K562 (cell line): ENCODE measurements around the gene DOK3. TPM values are rescaled to one million over a fixed set of nuclear protein-coding genes. Genes with fewer than 3 reads are reported as not detected.

Experiments used
- ARID4B ChIP-seq: sonication (generic); formaldehyde crosslinking; IDR thresholded peaks from 2 replicates; pipeline ENCODE4 v1.8.0; 2022; ENCODE audit warnings: mild to moderate bottlenecking, missing genetic modification reagents
- BMI1 ChIP-seq: fragments of 150-350 bp; IDR thresholded peaks from 2 replicates; pipeline ENCODE4 v1.6.1; 2014; ENCODE audit warnings: low read length
- CREB1 ChIP-seq, 2 experiments: sonication (generic) in 1 of 2; formaldehyde crosslinking in 1 of 2; IDR thresholded peaks; 2 replicates each; pipeline versions ENCODE4 v1.6.1 to v1.8.0; 2012 to 2022; ENCODE audit warnings: inconsistent platforms in 1 of 2, mild to moderate bottlenecking in 1 of 2, missing genetic modification reagents in 1 of 2, moderate library complexity in 1 of 2
- CTBP1 ChIP-seq: fragments of 450-650 bp; IDR thresholded peaks from 2 replicates; pipeline ENCODE4 v1.6.1; 2016; ENCODE audit warnings: borderline replicate concordance
- EZH2 ChIP-seq: IDR thresholded peaks from 2 replicates; pipeline ENCODE4 v1.6.1; 2012; ENCODE audit warnings: low read depth, mild to moderate bottlenecking, inconsistent platforms, low read length, borderline replicate concordance
- FOXK2 ChIP-seq, 2 experiments: fragments of 450-650 bp; IDR thresholded peaks in 1 of 2; conservative IDR thresholded peaks in 1 of 2; 2 replicates each; pipeline ENCODE4 v1.6.1; 2016; ENCODE audit warnings: low read depth in 2 of 2, mild to moderate bottlenecking in 1 of 2
- KAT8 ChIP-seq: fragments of 450-650 bp; IDR thresholded peaks from 2 replicates; pipeline ENCODE4 v1.6.1; 2016; ENCODE audit warnings: low read depth, mild to moderate bottlenecking
- KDM4B ChIP-seq, 2 experiments: fragments of 450-650 bp in 1 of 2; sonication (generic) in 1 of 2; IDR thresholded peaks; 2 replicates each; pipeline ENCODE4 v1.6.1; 2016 to 2017; ENCODE audit warnings: borderline replicate concordance in 2 of 2, antibody characterized with exemption in 1 of 2, low read depth in 1 of 2, mild to moderate bottlenecking in 1 of 2
- L3MBTL2 ChIP-seq: fragments of 450-650 bp; IDR thresholded peaks from 2 replicates; pipeline ENCODE4 v1.6.1; 2016; ENCODE audit warnings: mild to moderate bottlenecking, moderate library complexity
- MCM7 ChIP-seq, 2 experiments: fragments of 450-650 bp; IDR thresholded peaks; 2 replicates each; pipeline ENCODE4 v1.6.1; 2016 to 2018
- MXI1 ChIP-seq: IDR thresholded peaks from 2 replicates; pipeline ENCODE4 v1.6.1; 2011; ENCODE audit warnings: low read depth, mild to moderate bottlenecking, improper control_type of control experiment, low read length
- MYNN ChIP-seq, 2 experiments: sonication (generic); formaldehyde crosslinking in 1 of 2; IDR thresholded peaks; 2 replicates each; pipeline versions ENCODE4 v1.5.0 to v1.6.1; 2016 to 2020; ENCODE audit warnings: antibody characterized with exemption in 1 of 2, missing genetic modification reagents in 1 of 2
- NFATC3 ChIP-seq: fragments of 450-650 bp; IDR thresholded peaks from 2 replicates; pipeline ENCODE4 v1.6.1; 2017; ENCODE audit warnings: mild to moderate bottlenecking
- PBX2 ChIP-seq, 2 experiments: IDR thresholded peaks in 1 of 2; conservative IDR thresholded peaks in 1 of 2; 2 replicates each; pipeline ENCODE4 v1.6.1; 2016; ENCODE audit warnings: low read depth in 2 of 2, mild to moderate bottlenecking in 1 of 2, missing compliant biosample characterization in 1 of 2, missing genetic modification characterization in 1 of 2, moderate library complexity in 1 of 2
- STAT5A ChIP-seq: IDR thresholded peaks from 2 replicates; pipeline ENCODE4 v1.6.1; 2012; ENCODE audit warnings: low read length, inconsistent platforms, borderline replicate concordance
- TFAP4 ChIP-seq: sonication (generic); formaldehyde crosslinking; IDR thresholded peaks from 2 replicates; pipeline ENCODE4 v1.8.0; 2022; ENCODE audit warnings: missing genetic modification reagents, mild to moderate bottlenecking, moderate library complexity, borderline replicate concordance
- ZNF324 ChIP-seq: fragments of 250-450 bp; sonication (Bioruptor Pico); IDR thresholded peaks from 2 replicates; pipeline ENCODE4 v1.4.0; 2020; ENCODE audit warnings: mild to moderate bottlenecking
- ZNF512 ChIP-seq: IDR thresholded peaks from 2 replicates; pipeline ENCODE4 v1.6.1; 2016; ENCODE audit warnings: missing genetic modification characterization, missing compliant biosample characterization
- polyA plus RNA-seq, 8 experiments: library from polyadenylated mRNA; depleted of rRNA in 4 of 8; stranded (reverse) in 5 of 8; unstranded in 3 of 8; fragments of >200 nt; fragmentation: Nextera tagmentation in 2 of 8; fragmentation: Illumina TruSeq in 1 of 8; extraction: Ambion mirVana in 2 of 8; extraction: Trizol in 1 of 8; gene quantifications; 2 replicates each; pipeline versions ENCODE4 v1.2.1 to v1.2.3, GENCODE V29; 2011 to 2014; ENCODE audit warnings: inconsistent platforms in 1 of 8, missing spikeins in 1 of 8
- total RNA-seq, 7 experiments: library from RNA; depleted of rRNA in 6 of 7; stranded (reverse); fragments of >200 nt in 6 of 7; fragmentation: Illumina TruSeq in 2 of 7; extraction: Trizol in 2 of 7; gene quantifications; 2 replicates each; pipeline versions ENCODE4 v1.2.1 to v1.2.3, GENCODE V29; 2011 to 2021; ENCODE audit warnings: low replicate concordance in 1 of 7

DOK3 gene
- total and polyA plus RNA-seq, 9 of the 15 experiments (the other 6 are each of a cell fraction or from before 2014, with no cell fraction given) = 1.3 to 23.0 (median 8.0) TPM

GRCh38 chr5:177454397-177455035 is 55.1 kb downstream of the DOK3 start (continued):
- TF ChIP-seq ZNF512 (tag) (no peak), TFAP4 (CRISPR knock-in tag) (peak; percentile 53), MCM7 (IDR thresholded peaks at IDR 0.05) (no peak), KDM4B (IDR thresholded peaks at IDR 0.05; ENCODE audit: borderline replicate concordance in 2 of 2, low read depth in 1 of 2) (no peak), FOXK2 (conservative IDR thresholded peaks at IDR 0.05 in 1 of 2, IDR thresholded peaks at IDR 0.05 in 1 of 2; ENCODE audit: low read depth in 2 of 2) (no peak), CTBP1 (peak; percentile 34), MYNN (IDR thresholded peaks at IDR 0.05) (no peak), MYNN (CRISPR knock-in tag; IDR thresholded peaks at IDR 0.05) (no peak), NFATC3 (no peak), KAT8 (no peak), STAT5A (no peak), EZH2 (no peak), MXI1 (no peak), BMI1 (no peak), CREB1 (IDR thresholded peaks at IDR 0.05) (peak; percentile 96), CREB1 (CRISPR knock-in tag; IDR thresholded peaks at IDR 0.05) (peak; percentile 96), ZNF324 (no peak), PBX2 (CRISPR knock-in tag; IDR thresholded peaks at IDR 0.05; ENCODE audit: low read depth) (no peak), PBX2 (tag; conservative IDR thresholded peaks at IDR 0.05; ENCODE audit: low read depth) (no peak), ARID4B (CRISPR knock-in tag) (peak; percentile 49), L3MBTL2 (no peak)
